ENCODE data around the gene FAM50A. TPM values are rescaled to one million over a fixed set of nuclear protein-coding genes. Genes with fewer than 3 reads are reported as not detected.

FAM50A gene
- total RNA-seq, 1 experiment from 2014 or later: 57.4 TPM

GRCh38 chrX:154478728-154479622 lies 35.0 kb downstream of the FAM50A start, which contains the start of gene LAGE3:
LAGE3 (minus strand) TSS chrX:154479281; CDS start chrX:154478915, 366 bp downstream.
- H3K18ac ChIP-seq (ENCODE audit: insufficient read length, low read depth, low read length): peak within 1 kb of the TSS; percentile 83
- H2BK5ac ChIP-seq (ENCODE audit: insufficient read length, low read length): no peak within 1 kb of the TSS
- H3K4me1 ChIP-seq (ENCODE audit: insufficient read depth, low read length): no peaks in the 10 kb centered on the region
- Mint-ChIP-seq H3K9me3 (peaks cover 70 to 90% of the 10 kb centered on the region in 2 experiments), H3K4me3 (peak within 1 kb of the TSS; percentile 74 to 86), H3K27me3 (ENCODE audit: low read depth) (peaks cover 15% of the 10 kb centered on the region), H3K36me3 (ENCODE audit: insufficient read depth in 1 of 3, low read depth in 3 of 3) (peaks cover 12 to 30% (median 26%) of the 10 kb centered on the region in 3 experiments), H3K27ac (peak within 1 kb of the TSS in 1 of 3 experiments; percentile 87; a peak in 2 of 7 replicates), H3K4me1 (peaks cover 6 to 13% of the 10 kb centered on the region in 2 experiments)
- no peak within 1 kb of the TSS for H2BK15ac ChIP-seq (ENCODE audit: low read depth, low read length)
- no peak within 1 kb of the TSS for H2BK20ac ChIP-seq (ENCODE audit: low read depth, low read length, poor library complexity, severe bottlenecking)
- H3K27ac ChIP-seq (ENCODE audit: insufficient read length, low read depth, low read length): no peak within 1 kb of the TSS
- H3K56ac ChIP-seq (ENCODE audit: insufficient read length, low read depth, low read length): no peak within 1 kb of the TSS
- H3K14ac ChIP-seq (ENCODE audit: insufficient read depth, low read length): peak within 1 kb of the TSS; percentile 91; the same call in 1 of the 2 replicates
- WGBS (ENCODE audit: extremely low coverage, insufficient read length, low lambda C conversion rate): no CpG with 5 or more reads among the region's 85 CpGs
- no peak within 1 kb of the TSS for H3K4ac ChIP-seq (ENCODE audit: low read depth, low read length)
- no peaks in the 10 kb centered on the region for H3K27me3 ChIP-seq (ENCODE audit: insufficient read depth, low read length)
- H4K20me1 ChIP-seq (ENCODE audit: control insufficient read depth, insufficient read depth, insufficient read length): no peaks in the 10 kb centered on the region
- no peak within 1 kb of the TSS for H4K8ac ChIP-seq (replicated peaks; ENCODE audit: insufficient read length, low read depth, low read length)
- no peaks in the 10 kb centered on the region for H3K79me2 ChIP-seq (ENCODE audit: insufficient read depth, low read length)
- no peak within 1 kb of the TSS for H3T11ph ChIP-seq (ENCODE audit: low read length)
- H3K4me2 ChIP-seq (ENCODE audit: insufficient read depth, insufficient read length, low read length): peak within 1 kb of the TSS; percentile 60
- H2BK120ac ChIP-seq (ENCODE audit: low read depth, low read length, poor library complexity, severe bottlenecking): no peak within 1 kb of the TSS
- no peak within 1 kb of the TSS for H2AFZ ChIP-seq (ENCODE audit: low read length)
- TF ChIP-seq CTCF (conservative IDR thresholded peaks at IDR 0.05): no peak
- H4K91ac ChIP-seq (ENCODE audit: insufficient read length, low read depth, low read length): no peak within 1 kb of the TSS
- H4K5ac ChIP-seq (ENCODE audit: insufficient read length, low read depth, low read length): no peak within 1 kb of the TSS
- H3K23me2 ChIP-seq (ENCODE audit: insufficient read length, low read depth, low read length, poor library complexity, severe bottlenecking): peaks cover 4% of the 10 kb centered on the region
- no peak within 1 kb of the TSS for H3K23ac ChIP-seq (ENCODE audit: insufficient read length, low read depth, low read length)
- no peak within 1 kb of the TSS for H2BK12ac ChIP-seq (ENCODE audit: insufficient read length, low read depth, low read length)
- H3K79me1 ChIP-seq (ENCODE audit: insufficient read depth, low read depth, low read length, poor library complexity, severe bottlenecking): no peaks in the 10 kb centered on the region
- H3K9me3 ChIP-seq (ENCODE audit: control insufficient read depth, low read depth, low read length): peaks cover 23% of the 10 kb centered on the region
- no peak within 1 kb of the TSS for H3K9ac ChIP-seq (ENCODE audit: extremely low read depth, insufficient read length, low read length)
- H2AK5ac ChIP-seq (ENCODE audit: insufficient read length, low read length): no peak within 1 kb of the TSS
- DNase-seq: peak; percentile 89
